Measurements from ENCODE around the gene TMCO1.
"Not testable (repeated sequence)": the region's sequence is repeated elsewhere in the genome, so short reads cannot be mapped to it uniquely, and the experiment has no call there.

The TMCO1 gene

DNA sequence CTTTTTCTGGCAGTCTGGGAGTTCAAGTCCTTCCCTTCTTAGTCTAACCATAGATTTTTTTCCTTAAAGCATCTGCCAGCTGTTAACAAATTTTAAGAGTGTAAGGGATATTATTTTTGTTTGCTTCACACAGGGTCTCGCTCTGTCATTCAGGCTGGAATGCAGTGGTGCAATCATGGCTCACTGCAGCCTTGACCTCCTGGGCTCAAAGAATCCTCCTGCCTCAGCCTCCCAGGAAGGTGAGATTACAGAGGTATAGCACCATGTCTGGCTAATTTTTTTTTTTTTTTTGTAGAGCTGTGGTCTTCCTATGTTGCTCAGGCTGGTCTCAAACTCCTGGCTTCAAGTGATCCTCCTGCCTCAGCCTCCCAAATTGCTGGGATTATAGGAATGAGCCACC, 23.8 kb downstream of the TMCO1 start:
- not testable (repeated sequence) for DNase-seq

DNA sequence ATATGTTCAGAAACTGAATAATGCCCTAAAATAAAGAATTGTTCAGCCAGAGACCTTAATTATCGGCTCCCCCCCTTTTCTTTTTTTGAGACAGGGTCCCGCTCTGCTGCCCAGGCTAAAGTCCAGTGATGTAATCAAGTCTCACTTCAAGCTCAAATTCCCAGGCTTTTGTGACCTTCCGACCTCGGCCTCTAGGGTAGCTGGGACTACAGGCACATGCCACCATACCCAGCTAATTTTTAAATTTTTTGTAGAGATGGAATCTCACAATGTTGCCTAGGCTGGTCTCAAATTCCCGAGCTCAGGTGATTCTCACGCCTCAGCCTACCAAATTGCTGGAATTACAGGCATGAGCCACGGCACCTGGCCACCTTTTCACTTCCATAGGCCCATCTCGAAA, 26.5 kb downstream of the TMCO1 start:
- no peak for DNase-seq

DNA sequence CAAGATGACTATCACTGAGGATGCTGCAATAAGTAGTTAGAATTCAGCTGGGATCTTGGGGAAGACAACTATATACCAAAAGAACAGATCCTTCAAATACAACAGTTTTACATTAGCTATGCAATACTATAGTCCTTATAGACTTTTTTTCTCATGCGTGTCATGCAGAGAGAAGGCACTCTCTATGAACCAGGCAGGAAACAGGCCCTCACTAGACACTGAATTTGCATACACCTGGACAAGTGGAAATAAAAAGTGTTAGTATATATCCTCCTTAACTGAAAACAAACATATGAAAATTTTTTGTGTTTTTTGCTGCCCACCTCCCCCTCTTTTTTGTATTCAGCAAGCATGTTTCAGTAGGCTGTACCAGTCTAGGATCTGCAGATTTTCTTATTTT, 29.9 kb downstream of the TMCO1 start:
- no peak for DNase-seq

DNA sequence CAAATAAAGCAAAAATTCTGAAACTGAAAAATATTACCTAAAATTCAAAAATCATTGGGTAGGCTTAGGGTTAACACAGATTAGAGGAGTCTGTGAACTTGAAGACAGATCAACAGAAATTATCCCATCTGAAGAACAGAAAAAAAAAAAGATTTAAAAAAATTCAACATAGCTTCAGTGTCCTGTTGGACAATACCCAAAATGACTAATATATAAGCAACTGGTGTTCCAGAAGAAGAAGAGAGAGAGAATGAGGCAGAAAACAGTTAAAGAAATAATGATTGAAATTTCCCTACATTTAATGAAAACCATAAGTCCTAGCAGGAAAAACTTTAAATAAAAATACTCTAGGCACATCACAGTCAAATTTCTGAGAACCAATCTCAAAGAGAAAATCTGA, 31.5 kb downstream of the TMCO1 start:
- no peak for DNase-seq

DNA sequence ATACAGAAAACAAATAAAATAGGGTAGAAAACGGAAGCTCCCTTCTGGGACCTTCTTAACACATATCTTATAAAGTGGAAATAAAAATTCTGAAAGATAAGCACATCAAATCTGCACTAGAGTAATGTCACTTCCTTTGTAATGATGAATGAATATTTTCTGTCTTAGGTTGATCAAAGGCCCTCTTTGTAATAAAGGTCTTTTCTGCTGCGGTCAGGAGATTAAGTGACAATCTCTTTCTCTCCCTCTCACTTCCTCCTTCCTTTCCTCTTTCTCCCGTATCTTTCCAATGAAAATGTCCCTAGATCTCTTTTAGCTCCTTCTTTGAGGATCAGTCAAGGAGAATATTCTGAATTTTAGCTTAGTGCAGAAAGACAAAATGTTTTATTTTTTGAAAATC, 33.8 kb downstream of the TMCO1 start:
- DNase-seq: no peak

GRCh38 chr1:165726841-165727240, 41.8 kb downstream of the TMCO1 start:
- no peak for DNase-seq

- DNase-seq: no peak
These were observed 42.5 kb downstream of the TMCO1 start for GRCh38 chr1:165726169-165726568.

- DNase-seq: peak; percentile 67 to 75
These were observed 50.7 kb downstream of the TMCO1 start for GRCh38 chr1:165717918-165718515.

- DNase-seq: not testable (repeated sequence)
These were observed 52.2 kb downstream of the TMCO1 start for GRCh38 chr1:165716265-165717051.

GRCh38 chr1:165712764-165713163, 55.9 kb downstream of the TMCO1 start:
- no peak for DNase-seq

DNA sequence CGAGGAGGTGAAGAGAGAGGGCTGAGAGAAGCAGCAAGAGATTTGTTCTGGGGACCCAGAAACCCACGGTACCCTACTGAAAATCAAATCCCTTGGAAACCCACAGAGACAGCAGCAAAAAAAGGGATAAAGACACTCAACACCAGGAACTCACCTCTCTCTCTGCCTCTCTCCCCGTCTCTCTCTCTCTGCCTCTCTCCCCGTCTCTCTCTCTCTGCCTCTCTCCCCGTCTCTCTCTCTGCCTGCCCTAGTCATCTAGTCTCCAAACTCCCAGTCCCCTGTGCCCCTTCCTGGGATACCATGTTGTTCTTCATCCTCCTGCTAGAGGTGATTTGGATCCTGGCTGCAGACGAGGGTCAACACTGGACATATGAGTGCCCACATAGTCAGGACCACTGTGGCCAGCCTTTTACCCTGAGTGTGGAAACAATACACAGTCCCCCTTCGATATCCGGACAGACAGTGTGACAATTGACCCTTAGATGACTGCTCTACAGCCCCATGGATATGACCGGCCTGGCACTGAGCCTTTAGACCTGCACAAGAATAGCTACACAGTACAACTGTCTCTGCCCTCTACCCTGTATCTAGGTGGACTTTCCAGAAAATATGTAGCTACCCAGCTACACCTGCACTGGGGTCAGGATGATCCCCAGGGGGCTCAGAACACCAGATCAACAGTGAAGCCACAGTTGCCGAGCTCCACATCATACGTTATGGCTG, 60.5 kb downstream of the TMCO1 start:
- DNase-seq: no peak

- no peak for DNase-seq
These were observed 65.0 kb downstream of the TMCO1 start for GRCh38 chr1:165703648-165704047.

GRCh38 chr1:165701922-165702321, 66.7 kb downstream of the TMCO1 start:
- not testable (repeated sequence) for DNase-seq

DNA sequence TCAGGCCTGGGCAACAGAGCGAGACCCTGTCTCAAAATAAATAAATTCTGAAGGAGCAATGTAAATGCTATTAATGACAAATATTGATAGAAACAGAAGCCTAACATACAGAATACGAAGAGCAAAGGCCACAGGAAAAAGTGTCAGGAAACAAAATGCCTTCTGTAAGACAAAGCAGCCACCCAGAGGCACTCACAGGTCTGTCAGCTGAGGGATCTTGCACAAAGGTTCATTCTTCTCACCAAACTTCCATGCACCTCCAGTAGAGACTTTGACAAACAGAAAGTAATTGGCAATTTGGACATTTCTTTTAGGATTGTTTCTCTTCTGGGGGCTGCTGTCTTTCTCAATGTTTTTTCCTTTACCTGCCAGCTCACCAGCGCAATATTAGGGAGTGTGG, 69.1 kb downstream of the TMCO1 start:
- DNase-seq: no peak

GRCh38 chr1:165698761-165699052, 70.0 kb downstream of the TMCO1 start:
- no peak for DNase-seq

DNA sequence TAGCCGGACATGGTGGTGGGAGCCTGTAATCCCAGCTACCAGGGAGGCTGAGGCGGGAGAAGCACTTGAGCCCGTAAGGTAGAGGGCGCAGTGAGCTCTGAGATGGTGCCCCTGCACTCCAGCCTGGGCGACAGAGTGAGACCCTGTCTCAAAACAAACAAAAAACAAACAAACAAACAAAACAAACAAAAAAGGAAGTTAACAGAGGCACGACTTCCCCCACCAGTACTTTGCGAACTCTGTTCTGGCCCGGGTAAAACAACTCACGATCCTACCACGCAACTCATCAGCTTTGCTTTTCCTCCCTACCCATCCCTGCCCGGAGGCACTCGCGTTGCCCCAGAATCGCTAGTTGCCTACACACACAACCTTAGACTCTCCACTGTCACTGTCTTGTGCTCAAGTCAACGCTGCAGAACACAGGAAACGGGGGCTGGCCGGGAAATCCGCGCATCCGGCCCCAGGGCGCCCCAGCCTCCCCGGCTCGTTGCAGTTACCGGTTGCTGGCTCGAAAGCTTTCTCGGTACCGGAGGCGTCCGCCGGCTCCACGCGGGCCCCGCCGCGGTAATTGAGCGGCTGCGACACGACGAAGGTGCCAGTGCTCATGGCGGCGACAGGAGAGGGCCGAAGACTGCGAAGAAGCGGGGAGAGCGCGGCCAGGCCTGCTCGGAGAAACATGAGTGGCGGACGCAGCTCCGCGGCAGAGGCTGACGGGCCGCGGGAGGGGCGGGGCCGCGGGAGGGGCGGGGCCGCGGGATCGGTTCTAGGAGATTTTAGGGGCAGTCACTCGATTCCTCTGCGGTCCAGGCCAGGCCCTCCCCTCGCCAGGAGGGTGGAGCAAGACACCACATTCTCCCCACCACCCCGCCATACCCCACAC, 70.5 kb downstream of the TMCO1 start, which contains the start of gene ALDH9A1:
ALDH9A1 (minus strand) TSS at position 682 of the 880 bp plus-strand sequence; CDS start at position 678, 4 bp downstream.
- peak; percentile 82 to 85 for DNase-seq

GRCh38 chr1:165697491-165697880, 71.2 kb downstream of the TMCO1 start:
- DNase-seq: no peak

DNA sequence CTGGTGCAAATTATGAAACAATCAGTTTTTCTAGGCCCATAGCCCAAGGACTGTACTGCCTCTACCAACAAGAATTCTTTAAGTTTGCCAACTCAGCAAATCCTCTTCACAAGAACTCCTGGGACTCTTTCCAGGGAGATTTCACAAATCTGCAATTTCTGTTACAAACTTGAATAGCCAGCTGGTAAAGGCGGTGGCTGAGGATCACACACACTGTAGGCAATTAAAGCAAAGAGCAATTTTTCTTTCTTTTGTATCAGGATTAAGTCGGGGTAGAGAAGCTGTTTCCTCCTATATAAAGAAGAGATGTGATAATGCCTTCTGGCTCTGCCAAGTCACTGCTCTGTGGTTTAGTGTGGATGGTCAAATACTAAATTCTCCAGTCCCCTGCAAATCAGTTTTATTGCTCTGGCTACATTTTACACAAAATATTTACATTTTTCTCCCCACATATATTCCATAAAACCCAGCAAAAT, 72.0 kb downstream of the TMCO1 start:
- DNase-seq: peak in 1 of 2 experiments; percentile 4

DNA sequence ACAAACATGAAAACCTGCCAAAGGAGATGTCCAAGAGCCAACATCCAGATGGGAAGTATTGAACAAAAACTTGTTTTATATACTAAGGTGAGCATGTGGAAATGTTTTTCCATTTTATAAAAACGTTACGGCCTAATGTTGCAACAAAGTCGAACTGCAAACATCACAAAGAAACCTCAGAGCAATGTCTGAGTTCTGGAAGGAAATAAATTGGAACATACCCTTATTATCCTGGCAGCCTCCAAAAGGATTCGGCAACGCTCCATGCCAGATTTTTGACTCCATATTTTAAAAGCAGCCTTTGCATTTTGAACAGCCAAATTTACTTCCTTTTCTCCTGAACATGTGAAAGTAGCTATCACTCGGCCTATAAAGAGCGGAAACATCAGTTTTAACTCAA, 73.6 kb downstream of the TMCO1 start:
- DNase-seq: peak in 1 of 2 experiments; percentile 18

DNA sequence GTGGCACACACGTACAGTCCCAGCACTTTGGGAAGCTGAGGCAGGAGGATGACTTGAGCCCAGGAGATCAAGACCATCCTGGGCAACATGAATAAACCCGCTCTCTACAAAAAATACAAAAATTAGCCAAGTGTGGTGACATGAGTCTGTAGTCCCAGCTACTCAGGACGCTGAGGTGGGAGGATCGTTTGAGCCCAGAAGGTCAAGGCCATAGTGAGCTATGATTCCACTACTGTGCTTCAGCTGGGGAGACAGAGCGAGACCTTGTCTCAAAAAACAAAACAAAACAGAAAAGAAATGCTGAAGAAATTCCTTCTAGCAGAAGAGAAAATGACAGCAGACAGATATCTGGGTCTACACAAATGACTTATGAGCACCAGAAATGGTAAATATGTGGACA, 80.6 kb downstream of the TMCO1 start:
- DNase-seq: no peak

DNA sequence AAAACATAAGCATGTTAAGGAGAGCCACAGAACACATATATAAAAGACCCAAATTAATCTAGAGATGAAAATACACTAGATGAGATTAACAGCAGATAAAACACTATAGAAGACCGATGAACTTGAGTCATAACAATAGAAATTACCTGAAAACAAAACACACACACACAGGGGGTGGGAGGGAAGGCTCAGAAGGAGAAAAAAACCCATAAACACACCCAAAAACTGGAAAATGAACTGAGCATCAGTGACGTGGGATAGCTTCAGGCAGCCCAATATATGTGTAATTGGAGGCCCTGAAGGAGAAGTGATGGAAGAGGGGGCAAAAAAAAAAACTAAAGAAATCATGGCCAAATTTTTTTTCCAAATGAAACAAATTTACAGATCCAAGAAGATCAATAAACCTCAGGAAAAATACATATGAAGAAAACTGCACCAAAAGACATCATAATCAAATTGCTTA, 81.7 kb downstream of the TMCO1 start:
- DNase-seq: no peak

- peak; percentile 10 to 34 for DNase-seq
These were observed 82.3 kb downstream of the TMCO1 start for GRCh38 chr1:165686121-165686970.

Measured in AML-193 (cell line).